Stomach (tissue), 9 donors: ENCODE results near the gene HOXC11. TPM values are rescaled to one million over a fixed set of nuclear protein-coding genes. Genes with fewer than 3 reads are reported as not detected.

Experiments
- DNase-seq, 2 donors: peaks; one replicate each; pipeline versions ENCODE4 v3.0.0 to v3.0.0-alpha.2; 2013 to 2019
- H3K27ac ChIP-seq, 5 donors: fragments of 200-600 bp in 4 of 5; sonication (generic) in 4 of 5; one replicate each; pipeline ENCODE4 v1.5.1; 2013 to 2019; ENCODE audit warnings: mild to moderate bottlenecking in 1 of 5, moderate library complexity in 1 of 5
- H3K27me3 ChIP-seq, 3 donors: fragments of 200-600 bp; sonication (generic); one replicate each; pipeline ENCODE4 v1.5.1; 2017 to 2019; ENCODE audit warnings: mixed run types in 1 of 3
- H3K36me3 ChIP-seq, 4 donors: fragments of 200-600 bp; sonication (generic); 1 replicate in 3 of 4; 2 replicates in 1 of 4; pipeline ENCODE4 v1.5.1; 2016 to 2019
- H3K4me1 ChIP-seq, 4 donors: fragments of 200-600 bp; sonication (generic); one replicate each; pipeline ENCODE4 v1.5.1; 2016 to 2019
- H3K4me3 ChIP-seq, 4 donors: fragments of 200-600 bp; sonication (generic) in 3 of 4; one replicate each; pipeline ENCODE4 v1.5.1; 2016 to 2019; ENCODE audit warnings: mild to moderate bottlenecking in 1 of 4
- H3K9me3 ChIP-seq, 4 donors: fragments of 200-600 bp; sonication (generic); one replicate each; pipeline ENCODE4 v1.5.1; 2016 to 2019
- CTCF ChIP-seq, 7 experiments: fragments of 450-650 bp in 4 of 7; fragments of 200-600 bp in 3 of 7; sonication (generic) in 3 of 7; IDR thresholded peaks; one replicate each; pipeline ENCODE4 v1.5.1; 2016 to 2019; ENCODE audit warnings: antibody characterized with exemption in 7 of 7, control low read depth in 2 of 7, mild to moderate bottlenecking in 1 of 7
- EP300 ChIP-seq: sonication (generic); formaldehyde crosslinking; IDR thresholded peaks from one replicate; pipeline ENCODE4 v1.6.1; 2017; ENCODE audit warnings: antibody characterized with exemption
- POLR2A ChIP-seq, 4 donors: fragments of 450-650 bp; IDR thresholded peaks; one replicate each; pipeline ENCODE4 v1.6.1; 2016; ENCODE audit warnings: antibody characterized with exemption in 4 of 4, control low read depth in 2 of 4, mild to moderate bottlenecking in 1 of 4, moderate library complexity in 1 of 4
- POLR2AphosphoS5 ChIP-seq, 3 donors: sonication (generic); formaldehyde crosslinking; IDR thresholded peaks; one replicate each; pipeline ENCODE4 v1.6.1; 2016; ENCODE audit warnings: antibody characterized with exemption in 3 of 3
- WGBS, 5 donors: extraction: QIAGEN DNeasy Blood & Tissue Kit in 3 of 5; methylation state at CpG; one replicate each; pipeline versions ENCODE4 v1.1.5 to v1.1.7; 2013 to 2018; 5-methylcytosine and 5-hydroxymethylcytosine counted together
- intact Hi-C: fragments of 100-400 bp; cut with DNase I; formaldehyde crosslinking; loops from one replicate; pipeline ENCODE4 v1.15.1; 2023; ENCODE audit warnings: low total_unique reads
- polyA plus RNA-seq, 3 donors: library from polyadenylated mRNA; stranded (reverse); fragments of 200-250 nt; gene quantifications; one replicate each; pipeline ENCODE4 v1.2.3, GENCODE V29; 2013
- small RNA-seq, 4 donors: library from RNA; depleted of rRNA; stranded (forward); fragments of <200 nt; gene quantifications; one replicate each; pipeline ENCODE3, GENCODE V24; 2016
- total RNA-seq, 5 donors: library from RNA; depleted of rRNA; stranded (reverse); fragments of >200 nt; gene quantifications; one replicate each; pipeline versions ENCODE4 v1.1.0 to v1.2.3, GENCODE V29; 2014 to 2016
- donor health status: healthy with polysubstance abuse.
- donor health status: Bipolar disorder and iron deficiency.
- donor health status: healthy.

HOXC11 gene
- total and polyA plus RNA-seq, 8 donors, result not detected

DNA sequence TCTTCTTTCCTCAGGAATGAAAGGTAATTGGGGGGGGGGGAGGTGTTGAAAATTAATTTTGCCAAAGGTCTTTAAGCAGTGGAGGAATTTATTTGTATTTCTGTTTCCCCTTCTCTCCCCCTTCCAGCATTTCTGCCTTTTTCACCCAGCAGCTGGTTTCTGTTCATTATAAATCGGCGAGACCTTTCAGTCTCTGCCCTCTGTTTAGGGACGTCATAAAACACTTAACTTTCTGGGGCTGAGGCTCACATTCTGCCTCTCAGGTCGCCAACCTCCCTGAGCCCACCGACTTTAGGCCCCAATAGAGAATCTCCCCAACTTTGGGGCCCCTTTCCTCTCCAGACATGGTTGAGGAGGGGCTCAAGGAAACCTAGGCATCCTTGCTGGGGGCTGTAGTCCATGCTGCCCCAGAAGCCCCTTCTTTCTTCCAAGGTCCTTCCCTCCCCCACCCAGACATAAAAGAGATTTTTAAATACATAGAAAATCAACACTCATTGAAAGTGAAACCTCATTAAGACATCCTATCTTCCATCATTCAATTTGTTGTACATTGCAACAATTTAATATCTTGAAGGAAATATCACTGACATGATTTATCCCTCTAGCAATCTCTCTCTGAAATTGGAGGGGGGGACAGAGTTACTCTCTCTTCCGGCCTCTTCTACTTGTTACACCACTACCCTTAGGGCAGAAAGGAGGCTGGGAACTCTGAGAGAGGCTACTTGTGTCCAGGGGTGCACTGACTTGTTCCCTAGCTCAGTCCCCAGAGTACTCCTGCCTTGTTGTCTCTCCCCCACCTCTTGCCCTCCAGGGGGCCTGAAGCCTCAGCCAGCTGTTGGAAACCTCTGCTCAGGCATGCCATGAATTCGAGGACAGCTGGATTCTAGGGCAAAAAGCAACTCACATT, 52.8 kb downstream of the HOXC11 start:
- no peak for DNase-seq
- no peaks in the 10 kb centered on the region for H3K36me3 ChIP-seq
- intact Hi-C loops, result loop anchor here (5.0 kb wide), 1 partner anchor 167 kb away; no protein-coding TSS in a partner anchor
- no peaks in the 10 kb centered on the region for H3K9me3 ChIP-seq
- no peak overlapping the region for H3K4me3 ChIP-seq
- peaks cover 3 to 100% (median 98%) of the 10 kb centered on the region in 3 donors for H3K27me3 ChIP-seq
- H3K4me1 ChIP-seq, result peaks cover 0 to 21% (median 11%) of the 10 kb centered on the region in 4 donors
- no peak for TF ChIP-seq EP300
- TF ChIP-seq POLR2A (IDR thresholded peaks at IDR 0.05), result no peak
- TF ChIP-seq CTCF (IDR thresholded peaks at IDR 0.05), result no peak
- no peak for TF ChIP-seq POLR2AphosphoS5 (IDR thresholded peaks at IDR 0.05)
- H3K27ac ChIP-seq, result no peak overlapping the region
- WGBS, 5 donors, result 24 to 33% (median 27%) methylated on average over 7 of the region's 7 CpGs

- peaks cover 3 to 100% (median 98%) of the 10 kb centered on the region in 3 donors for H3K27me3 ChIP-seq
- peaks cover 0 to 21% (median 11%) of the 10 kb centered on the region in 4 donors for H3K4me1 ChIP-seq
- intact Hi-C loops, result loop anchor here (5.0 kb wide), 1 partner anchor 165 kb away; no protein-coding TSS in a partner anchor
- no peak overlapping the region for H3K4me3 ChIP-seq
- DNase-seq, result no peak
- no peak overlapping the region for H3K27ac ChIP-seq
- no peaks in the 10 kb centered on the region for H3K9me3 ChIP-seq
- no peaks in the 10 kb centered on the region for H3K36me3 ChIP-seq
- 19 to 26% (median 21%) methylated on average over 22 of the region's 22 CpGs for WGBS, 5 donors
- TF ChIP-seq POLR2A (IDR thresholded peaks at IDR 0.05) (no peak), EP300 (no peak), CTCF (IDR thresholded peaks at IDR 0.05) (no peak), POLR2AphosphoS5 (IDR thresholded peaks at IDR 0.05) (no peak)
These were observed 53.9 kb downstream of the HOXC11 start for GRCh38 chr12:54026640-54027441.

Small RNA genes within 50 kb of the gene (small RNA-seq; reads per million reads assigned to genes)
- gene AC012531.3 (0 reads per million in 4 donors), gene AC012531.4 (0 reads per million in 4 donors), gene MIR196A2 (0 to 0.98 (median 0.18) reads per million in 4 donors), gene RF01905 (0 reads per million in 4 donors), gene RF01906 (0 reads per million in 4 donors)

Other genes starting within 250 kb of the HOXC11 start
- gene CALCOCO1, start 245.7 kb upstream of the HOXC11 start, total RNA-seq, result 100 to 1,000 TPM; 135 to 441 (median 164) TPM
- 100 to 1,000 TPM in 1 of 3 donors, 10 to 100 TPM in 2; 60.3 to 102 (median 73.2) TPM for gene CALCOCO1, start 245.7 kb upstream of the HOXC11 start, polyA plus RNA-seq
- not detected for gene CISTR, start 221.1 kb upstream of the HOXC11 start, total RNA-seq
- not detected for gene CISTR, start 221.1 kb upstream of the HOXC11 start, polyA plus RNA-seq
- gene HOXC13, start 34.3 kb upstream of the HOXC11 start, total RNA-seq, result not detected
- not detected for gene HOXC13, start 34.3 kb upstream of the HOXC11 start, polyA plus RNA-seq
- gene HOXC12, start 18.2 kb upstream of the HOXC11 start, total RNA-seq, result not detected
- gene HOXC12, start 18.2 kb upstream of the HOXC11 start, polyA plus RNA-seq, result not detected
- not detected for gene HOTAIR, start 1.8 kb downstream of the HOXC11 start, total RNA-seq
- not detected for gene HOTAIR, start 1.8 kb downstream of the HOXC11 start, polyA plus RNA-seq
- gene HOXC10, start 12.0 kb downstream of the HOXC11 start, total RNA-seq, result not detected
- gene HOXC10, start 12.0 kb downstream of the HOXC11 start, polyA plus RNA-seq, result not detected
- gene HOXC9, start 27.0 kb downstream of the HOXC11 start, total RNA-seq, result not detected
- under 1 TPM in 1 of 3 donors, not detected in 2; 0.08 TPM for gene HOXC9, start 27.0 kb downstream of the HOXC11 start, polyA plus RNA-seq
- not detected for gene HOXC8, start 35.9 kb downstream of the HOXC11 start, total RNA-seq
- under 1 TPM in 1 of 3 donors, not detected in 2; 0.08 TPM for gene HOXC8, start 35.9 kb downstream of the HOXC11 start, polyA plus RNA-seq
- 1 to 10 TPM in 1 of 5 donors, not detected in 4; 2.0 TPM for gene HOXC6, start 55.3 kb downstream of the HOXC11 start, total RNA-seq
- 1 to 10 TPM in 1 of 3 donors, under 1 TPM in 1, not detected in 1; 0.46 to 1.0 TPM for gene HOXC6, start 55.3 kb downstream of the HOXC11 start, polyA plus RNA-seq
- gene HOXC5, start 59.9 kb downstream of the HOXC11 start, total RNA-seq, result not detected
- gene HOXC5, start 59.9 kb downstream of the HOXC11 start, polyA plus RNA-seq, result 1 to 10 TPM in 1 of 3 donors, under 1 TPM in 1, not detected in 1; 0.25 to 1.3 TPM
- gene HOXC4, start 80.7 kb downstream of the HOXC11 start, total RNA-seq, result 1 to 10 TPM in 2 of 5 donors, not detected in 3; 2.6 to 3.5 TPM
- 1 to 10 TPM in 2 of 3 donors, under 1 TPM in 1; 0.92 to 3.7 (median 2.6) TPM for gene HOXC4, start 80.7 kb downstream of the HOXC11 start, polyA plus RNA-seq
- gene SMUG1, start 215.9 kb downstream of the HOXC11 start, total RNA-seq, result 10 to 100 TPM; 15.4 to 79.4 (median 31.0) TPM
- gene SMUG1, start 215.9 kb downstream of the HOXC11 start, polyA plus RNA-seq, result 10 to 100 TPM; 34.0 to 71.3 (median 70.3) TPM